Neuronal stem cell (in vitro differentiated cells): Measurements from ENCODE around the gene TMEM179.

Experiments
- DNase-seq: peaks from one replicate; pipeline ENCODE4 v3.0.0-alpha.2; 2013; ENCODE audit warnings: low spot score
- H2AFZ ChIP-seq: one replicate; pipeline ENCODE4 v1.6.1; 2013; ENCODE audit warnings: mild to moderate bottlenecking, low read length, inconsistent platforms
- H2AK5ac ChIP-seq: 2 replicates; pipeline ENCODE4 v1.6.1; 2013; ENCODE audit warnings: low read depth, mild to moderate bottlenecking, inconsistent platforms, low read length, moderate library complexity, mixed read lengths
- H2BK120ac ChIP-seq: 2 replicates; pipeline ENCODE4 v1.6.1; 2013; ENCODE audit warnings: low read depth, mild to moderate bottlenecking, inconsistent platforms, low read length, moderate library complexity, mixed read lengths
- H2BK12ac ChIP-seq: one replicate; pipeline ENCODE4 v1.6.1; 2013; ENCODE audit warnings: low read length, inconsistent platforms
- H2BK15ac ChIP-seq: 2 replicates; pipeline ENCODE4 v1.6.1; 2013; ENCODE audit warnings: mild to moderate bottlenecking, low read length, inconsistent platforms, mixed read lengths
- H2BK5ac ChIP-seq: one replicate; pipeline ENCODE4 v1.6.1; 2013; ENCODE audit warnings: inconsistent platforms, mild to moderate bottlenecking, low read length, moderate library complexity
- H3K14ac ChIP-seq: one replicate; pipeline ENCODE4 v1.6.1; 2013; ENCODE audit warnings: low read length, inconsistent platforms
- H3K18ac ChIP-seq: 2 replicates; pipeline ENCODE4 v1.6.1; 2013; ENCODE audit warnings: low read length, inconsistent platforms
- H3K23ac ChIP-seq: 2 replicates; pipeline ENCODE4 v1.6.1; 2013; ENCODE audit warnings: low read depth, mild to moderate bottlenecking, mixed read lengths, low read length, inconsistent platforms; ENCODE audit not compliant: poor library complexity
- H3K27ac ChIP-seq: replicated peaks from 3 replicates; pipeline ENCODE4 v1.5.1; 2013; ENCODE audit warnings: low read length, inconsistent platforms
- H3K27me3 ChIP-seq, 3 experiments: 2 replicates each; pipeline ENCODE4 v1.6.1; 2013; ENCODE audit warnings: low read length in 3 of 3, mild to moderate bottlenecking in 2 of 3, inconsistent platforms in 1 of 3, low read depth in 1 of 3, mixed read lengths in 1 of 3, moderate library complexity in 1 of 3; ENCODE audit not compliant: control insufficient read depth in 3 of 3, insufficient read depth in 3 of 3
- H3K36me3 ChIP-seq, 2 donors: replicated peaks in 1 of 2; 2 replicates each; pipeline ENCODE4 v1.6.1; 2013; ENCODE audit warnings: low read length in 2 of 2; ENCODE audit not compliant: control insufficient read depth in 2 of 2, insufficient read depth in 2 of 2
- H3K4ac ChIP-seq: 2 replicates; pipeline ENCODE4 v1.6.1; 2013; ENCODE audit warnings: inconsistent platforms, mild to moderate bottlenecking, low read length, moderate library complexity
- H3K4me1 ChIP-seq, 2 donors: 1 replicate in 1 of 2; 2 replicates in 1 of 2; pipeline ENCODE4 v1.6.1; 2013; ENCODE audit warnings: low read length in 2 of 2, low read depth in 1 of 2; ENCODE audit not compliant: control insufficient read depth in 2 of 2, insufficient read depth in 1 of 2
- H3K4me2 ChIP-seq: one replicate; pipeline ENCODE4 v1.6.1; 2013; ENCODE audit warnings: mild to moderate bottlenecking, low read length, inconsistent platforms; ENCODE audit not compliant: insufficient read depth, poor library complexity, severe bottlenecking
- H3K4me3 ChIP-seq, 2 donors: 2 replicates each; pipeline ENCODE4 v1.5.1; 2013; ENCODE audit warnings: low read length in 2 of 2, mild to moderate bottlenecking in 2 of 2, inconsistent platforms in 1 of 2, moderate library complexity in 1 of 2
- H3K79me1 ChIP-seq: one replicate; pipeline ENCODE4 v1.6.1; 2013; ENCODE audit warnings: low read depth, mild to moderate bottlenecking, inconsistent platforms, low read length, moderate library complexity
- H3K9ac ChIP-seq: one replicate; pipeline ENCODE4 v1.6.1; 2013; ENCODE audit warnings: mild to moderate bottlenecking, low read depth, low read length, inconsistent platforms; ENCODE audit not compliant: poor library complexity
- H3K9me3 ChIP-seq, 2 donors: replicated peaks in 1 of 2; 2 replicates each; pipeline versions ENCODE3 to v1.6.1; 2013; ENCODE audit warnings: low read length in 2 of 2, mild to moderate bottlenecking in 2 of 2, inconsistent platforms in 1 of 2, low read depth in 1 of 2, mixed read lengths in 1 of 2, moderate library complexity in 1 of 2; ENCODE audit not compliant: control insufficient read depth in 2 of 2, insufficient read depth in 1 of 2
- H4K8ac ChIP-seq: one replicate; pipeline ENCODE4 v1.6.1; 2013; ENCODE audit warnings: low read depth, mild to moderate bottlenecking, inconsistent platforms, low read length, moderate library complexity
- H4K91ac ChIP-seq: one replicate; pipeline ENCODE4 v1.6.1; 2013; ENCODE audit warnings: low read length, low read depth, mild to moderate bottlenecking, inconsistent platforms; ENCODE audit not compliant: poor library complexity
- WGBS, 2 donors: extraction: QIAGEN DNeasy Blood & Tissue Kit; methylation state at CpG; one replicate each; pipeline ENCODE4 v1.1.7; 2013; ENCODE audit warnings: missing lambda C conversion rate in 2 of 2, mixed read lengths in 1 of 2; ENCODE audit not compliant: insufficient read length in 2 of 2, insufficient replicate concordance in 1 of 2; ENCODE audit errors: extremely low coverage in 2 of 2; 5-methylcytosine and 5-hydroxymethylcytosine counted together

TMEM179 gene

GRCh38 chr14:104574978-104575583, 29.5 kb downstream of the TMEM179 start:
- no peak overlapping the region for H3K27ac ChIP-seq
- H4K8ac ChIP-seq: no peak overlapping the region
- no peak overlapping the region for H3K4ac ChIP-seq

GRCh38 chr14:104574536-104574935, 30.0 kb downstream of the TMEM179 start:
- Histone ChIP-seq H2AFZ (no peak overlapping the region), H3K9me3 (peaks cover 0 to 2% of the 10 kb centered on the region in 2 donors), H2BK120ac (no peak overlapping the region), H3K9ac (no peak overlapping the region), H2BK15ac (no peak overlapping the region), H2BK5ac (no peak overlapping the region), H3K4me3 (no peak overlapping the region), H3K27me3 (peaks cover 0 to 58% (median 0%) of the 10 kb centered on the region in 3 experiments), H3K79me1 (peaks cover 1% of the 10 kb centered on the region), H3K4ac (no peak overlapping the region), H3K4me1 (peaks cover 3 to 22% of the 10 kb centered on the region in 2 donors), H3K14ac (no peak overlapping the region), H3K4me2 (no peak overlapping the region), H2BK12ac (no peak overlapping the region), H3K27ac (no peak overlapping the region), H3K23ac (no peak overlapping the region), H4K91ac (no peak overlapping the region), H3K18ac (no peak overlapping the region), H4K8ac (no peak overlapping the region), H2AK5ac (no peak overlapping the region), H3K36me3 (no peaks in the 10 kb centered on the region)
- WGBS, 2 donors: no CpG with 5 or more reads among the region's 14 CpGs
- no peak for DNase-seq

More at GRCh38 chr14:104574978-104575583, 29.5 kb downstream of the TMEM179 start:
- DNase-seq: no peak
- Histone ChIP-seq H2AK5ac (peak overlapping the region; percentile 52), H3K18ac (peak overlapping the region; percentile 88), H3K9me3 (peaks cover 0 to 2% of the 10 kb centered on the region in 2 donors), H3K36me3 (no peaks in the 10 kb centered on the region), H3K27me3 (peaks cover 0 to 58% (median 0%) of the 10 kb centered on the region in 3 experiments), H3K23ac (no peak overlapping the region), H3K79me1 (peaks cover 1% of the 10 kb centered on the region), H2BK5ac (no peak overlapping the region), H2BK12ac (peak overlapping the region; percentile 30), H2BK120ac (no peak overlapping the region), H3K9ac (no peak overlapping the region), H3K4me1 (peaks cover 3 to 22% of the 10 kb centered on the region in 2 donors), H2AFZ (no peak overlapping the region), H3K4me2 (no peak overlapping the region), H2BK15ac (no peak overlapping the region), H4K91ac (no peak overlapping the region), H3K14ac (no peak overlapping the region), H3K4me3 (no peak overlapping the region)
- no CpG with 5 or more reads among the region's 31 CpGs for WGBS, 2 donors

GRCh38 chr14:104573930-104574329, 30.6 kb downstream of the TMEM179 start:
- H3K79me1 ChIP-seq: peaks cover 1% of the 10 kb centered on the region
- no peak overlapping the region for H3K27ac ChIP-seq
- peak overlapping the region; percentile 49 for H3K23ac ChIP-seq
- peaks cover 0 to 2% of the 10 kb centered on the region in 2 donors for H3K9me3 ChIP-seq
- H4K8ac ChIP-seq: no peak overlapping the region
- H3K14ac ChIP-seq: peak overlapping the region; percentile 17
- H3K4ac ChIP-seq: peak overlapping the region; percentile 44
- H2BK12ac ChIP-seq: peak overlapping the region; percentile 79
- no peak overlapping the region for H2BK120ac ChIP-seq
- H3K36me3 ChIP-seq: no peaks in the 10 kb centered on the region
- H3K4me3 ChIP-seq: no peak overlapping the region
- H2AFZ ChIP-seq: no peak overlapping the region
- DNase-seq: no peak
- H3K9ac ChIP-seq: no peak overlapping the region
- WGBS, 2 donors: no CpG with 5 or more reads among the region's 9 CpGs
- peak overlapping the region; percentile 84 for H3K18ac ChIP-seq
- peak overlapping the region; percentile 71 for H2BK15ac ChIP-seq
- H3K27me3 ChIP-seq: peaks cover 0 to 59% (median 0%) of the 10 kb centered on the region in 3 experiments
- peak overlapping the region; percentile 97 for H2AK5ac ChIP-seq
- peak overlapping the region; percentile 10 for H4K91ac ChIP-seq
- no peak overlapping the region for H2BK5ac ChIP-seq
- no peak overlapping the region for H3K4me2 ChIP-seq
- H3K4me1 ChIP-seq: peaks cover 3 to 22% of the 10 kb centered on the region in 2 donors

- no peak overlapping the region for H2BK120ac ChIP-seq
- no peak for DNase-seq
- peak overlapping the region; percentile 44 for H3K9ac ChIP-seq
- peak overlapping the region; percentile 97 for H2AK5ac ChIP-seq
- peak overlapping the region; percentile 84 for H3K4ac ChIP-seq
- peaks cover 0 to 57% (median 0%) of the 10 kb centered on the region in 3 experiments for H3K27me3 ChIP-seq
- no peak overlapping the region for H3K27ac ChIP-seq
- peak overlapping the region; percentile 94 for H2BK15ac ChIP-seq
- no peaks in the 10 kb centered on the region for H3K36me3 ChIP-seq
- H4K91ac ChIP-seq: peak overlapping the region; percentile 72
- peaks cover 0 to 2% of the 10 kb centered on the region in 2 donors for H3K9me3 ChIP-seq
- no peak overlapping the region for H4K8ac ChIP-seq
- H3K79me1 ChIP-seq: peaks cover 1% of the 10 kb centered on the region
- peaks cover 3 to 16% of the 10 kb centered on the region in 2 donors for H3K4me1 ChIP-seq
- peak overlapping the region; percentile 64 for H3K18ac ChIP-seq
- H3K4me2 ChIP-seq: no peak overlapping the region
- no peak overlapping the region for H2BK5ac ChIP-seq
- no peak overlapping the region for H3K4me3 ChIP-seq
- peak overlapping the region; percentile 82 for H3K14ac ChIP-seq
- H2AFZ ChIP-seq: no peak overlapping the region
- H3K23ac ChIP-seq: peak overlapping the region; percentile 73
- H2BK12ac ChIP-seq: peak overlapping the region; percentile 41
- no CpG with 5 or more reads among the region's 7 CpGs for WGBS, 2 donors
Observed at GRCh38 chr14:104572668-104573067, 31.9 kb downstream of the TMEM179 start.
